ENCODE measurements around the gene SERPINB13.
"Not testable (repeated sequence)": the region's sequence is repeated elsewhere in the genome, so short reads cannot be mapped to it uniquely, and the experiment has no call there.

The SERPINB13 gene

DNA sequence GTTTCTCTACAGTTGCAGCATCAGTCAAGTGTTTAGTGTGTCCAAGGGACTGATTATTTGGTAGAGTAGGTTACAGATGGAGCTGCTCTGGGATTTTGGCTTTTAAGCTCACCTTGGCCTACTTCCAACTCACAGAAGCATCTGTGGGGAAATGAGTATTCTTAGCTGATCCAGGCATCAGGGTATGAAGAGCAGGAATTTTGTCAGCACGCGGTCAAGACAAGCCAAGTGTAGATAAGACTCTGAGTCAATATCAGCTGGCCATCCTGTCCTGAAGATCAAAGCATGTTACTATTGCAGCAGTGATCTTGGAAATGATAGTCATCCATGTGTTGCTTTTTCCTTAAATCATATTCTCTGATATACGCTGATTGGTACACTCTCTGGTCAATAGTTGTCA lies 32.5 kb downstream of the SERPINB13 start:
- Histone ChIP-seq H3K4me3 (ENCODE audit: low read depth, low read length) (no peak overlapping the region), H3K36me3 (ENCODE audit: control insufficient read depth, insufficient read depth, low read length) (no peaks in the 10 kb centered on the region), H3K27me3 (ENCODE audit: control insufficient read depth, insufficient read depth, low read length) (no peaks in the 10 kb centered on the region)

DNA sequence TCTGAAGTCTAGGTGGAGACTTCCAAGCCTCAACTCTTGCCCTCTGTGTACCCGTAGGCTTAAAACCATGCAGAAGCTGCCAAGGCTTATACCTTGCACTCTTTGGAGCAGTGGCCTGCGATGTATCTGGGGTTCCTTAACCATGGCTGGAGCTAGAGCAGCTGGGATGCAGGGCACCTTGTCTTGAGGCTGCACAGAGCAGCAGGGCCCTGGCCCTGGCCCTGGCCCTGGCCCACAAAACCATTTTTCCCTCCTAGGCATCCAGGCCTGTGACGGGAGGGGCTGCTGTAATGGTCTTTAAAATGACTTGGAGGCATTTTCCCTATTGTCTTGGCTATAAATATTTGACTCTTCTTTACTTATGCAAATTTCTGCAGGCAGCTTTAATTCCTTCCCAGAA lies 37.7 kb downstream of the SERPINB13 start:
- Histone ChIP-seq H3K4me3 (ENCODE audit: low read depth, low read length) (no peak overlapping the region), H3K36me3 (ENCODE audit: control insufficient read depth, insufficient read depth, low read length) (no peaks in the 10 kb centered on the region), H3K9ac (ENCODE audit: low read depth, low read length) (no peak overlapping the region), H3K27me3 (ENCODE audit: control insufficient read depth, insufficient read depth, low read length) (no peaks in the 10 kb centered on the region), H3K4me1 (ENCODE audit: control insufficient read depth, insufficient read depth, low read length) (no peaks in the 10 kb centered on the region), H3K9me3 (ENCODE audit: control insufficient read depth, insufficient read depth, low read length) (peaks cover 2% of the 10 kb centered on the region)

More for the DNA sequence above, 32.5 kb downstream of the SERPINB13 start:
- peaks cover 2% of the 10 kb centered on the region for H3K9me3 ChIP-seq (ENCODE audit: control insufficient read depth, insufficient read depth, low read length)
- H3K9ac ChIP-seq (ENCODE audit: low read depth, low read length): no peak overlapping the region
- H3K4me1 ChIP-seq (ENCODE audit: control insufficient read depth, insufficient read depth, low read length): peaks cover 5% of the 10 kb centered on the region

DNA sequence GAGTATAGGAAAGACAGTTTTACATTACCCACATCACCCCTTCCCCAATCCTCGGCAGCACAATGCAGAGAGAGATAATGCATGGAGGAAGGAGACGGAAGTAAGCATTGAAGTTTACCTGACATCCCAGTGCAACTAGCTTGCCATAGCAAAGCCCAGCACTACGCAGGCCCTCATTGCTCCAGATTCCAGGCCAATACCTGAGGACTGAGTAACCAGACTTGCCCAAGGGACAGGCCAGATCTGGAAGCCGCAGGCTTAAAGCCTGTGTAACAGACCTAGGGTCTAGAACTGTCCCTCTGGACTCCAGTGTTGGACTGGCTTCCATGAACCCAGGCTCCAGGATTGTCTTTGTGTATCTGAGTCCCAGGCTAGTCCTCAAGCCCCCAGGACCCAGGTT lies 39.3 kb downstream of the SERPINB13 start:
- Histone ChIP-seq H3K4me1 (ENCODE audit: control insufficient read depth, insufficient read depth, low read length) (no peaks in the 10 kb centered on the region), H3K27me3 (ENCODE audit: control insufficient read depth, insufficient read depth, low read length) (no peaks in the 10 kb centered on the region), H3K4me3 (ENCODE audit: low read depth, low read length) (no peak overlapping the region), H3K9ac (ENCODE audit: low read depth, low read length) (no peak overlapping the region), H3K36me3 (ENCODE audit: control insufficient read depth, insufficient read depth, low read length) (no peaks in the 10 kb centered on the region), H3K9me3 (ENCODE audit: control insufficient read depth, insufficient read depth, low read length) (peaks cover 2% of the 10 kb centered on the region)

DNA sequence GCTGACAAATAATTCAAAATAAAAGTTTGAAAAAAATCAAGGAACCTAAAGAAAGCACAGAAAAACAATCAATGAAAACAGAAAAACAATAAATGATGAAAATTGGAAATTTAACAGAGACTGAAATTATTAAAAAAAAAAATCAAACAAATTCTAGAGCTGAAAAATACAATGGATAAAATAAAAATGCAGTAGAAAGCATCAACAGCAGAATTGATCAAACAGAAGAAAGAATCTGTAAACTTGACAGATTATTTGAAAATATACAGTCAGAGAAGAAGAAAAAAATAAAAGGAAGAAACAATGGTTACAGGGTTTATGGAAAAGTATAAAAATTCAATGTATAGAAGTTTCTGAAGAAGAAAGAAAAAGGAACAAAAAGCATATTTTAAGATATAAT lies 40.7 kb downstream of the SERPINB13 start:
- no peak overlapping the region for H3K4me3 ChIP-seq (ENCODE audit: low read depth, low read length)
- H3K9ac ChIP-seq (ENCODE audit: low read depth, low read length): no peak overlapping the region
- peaks cover 2% of the 10 kb centered on the region for H3K9me3 ChIP-seq (ENCODE audit: control insufficient read depth, insufficient read depth, low read length)
- no peaks in the 10 kb centered on the region for H3K36me3 ChIP-seq (ENCODE audit: control insufficient read depth, insufficient read depth, low read length)
- no peaks in the 10 kb centered on the region for H3K27me3 ChIP-seq (ENCODE audit: control insufficient read depth, insufficient read depth, low read length)
- no peaks in the 10 kb centered on the region for H3K4me1 ChIP-seq (ENCODE audit: control insufficient read depth, insufficient read depth, low read length)

DNA sequence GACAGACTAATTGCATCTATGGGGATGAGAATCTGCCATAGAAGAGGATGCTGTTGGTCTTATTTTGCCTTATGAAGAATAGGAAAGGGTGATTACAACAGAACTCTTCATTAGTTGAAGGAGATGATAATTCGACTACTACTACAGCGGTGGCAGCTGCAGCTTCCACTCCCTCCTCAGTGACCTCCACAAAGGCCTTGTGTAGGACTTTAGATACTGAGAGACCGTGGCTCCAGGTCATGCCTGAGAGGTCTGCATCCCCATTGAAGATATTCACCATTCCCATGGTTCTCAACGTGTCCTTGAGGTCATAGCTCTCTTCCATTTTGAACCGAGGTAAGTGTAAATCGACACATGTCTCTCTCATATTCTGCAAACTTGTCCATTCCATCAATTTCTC lies 50.6 kb downstream of the SERPINB13 start:
- Histone ChIP-seq H3K4me1 (ENCODE audit: control insufficient read depth, insufficient read depth, low read length) (no peaks in the 10 kb centered on the region), H3K9me3 (ENCODE audit: control insufficient read depth, insufficient read depth, low read length) (no peaks in the 10 kb centered on the region), H3K4me3 (ENCODE audit: low read depth, low read length) (no peak overlapping the region), H3K36me3 (ENCODE audit: control insufficient read depth, insufficient read depth, low read length) (no peaks in the 10 kb centered on the region), H3K27me3 (ENCODE audit: control insufficient read depth, insufficient read depth, low read length) (no peaks in the 10 kb centered on the region), H3K9ac (ENCODE audit: low read depth, low read length) (no peak overlapping the region)

DNA sequence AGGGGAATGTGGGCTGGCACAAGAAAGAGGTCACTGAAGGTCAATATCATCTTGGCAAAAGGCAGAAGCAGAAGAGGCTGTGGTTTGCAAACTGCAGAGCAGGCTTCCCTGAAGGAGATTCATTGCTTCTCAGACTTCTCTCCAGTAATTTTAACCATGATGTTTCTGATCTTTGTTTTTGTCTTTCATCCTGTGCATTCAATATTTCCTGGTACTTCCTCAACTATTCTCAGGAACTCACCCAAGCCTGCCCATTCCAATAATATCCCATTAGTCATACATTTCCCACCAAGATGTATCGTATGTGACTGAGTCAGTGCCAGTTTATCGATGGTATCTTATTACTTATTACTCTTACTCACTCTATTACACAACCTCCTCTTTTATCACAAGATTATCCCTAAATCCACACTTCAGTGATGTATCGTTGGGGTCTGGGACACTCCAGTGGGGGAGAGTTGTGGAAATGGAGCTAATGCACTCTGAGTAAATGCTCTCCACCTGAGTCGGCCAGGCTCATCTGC lies 54.1 kb downstream of the SERPINB13 start:
- not testable (repeated sequence) for H3K4me1 ChIP-seq (ENCODE audit: control insufficient read depth, insufficient read depth, low read length); H3K27me3 ChIP-seq (ENCODE audit: control insufficient read depth, insufficient read depth, low read length); H3K36me3 ChIP-seq (ENCODE audit: control insufficient read depth, insufficient read depth, low read length); H3K9ac ChIP-seq (ENCODE audit: low read depth, low read length); H3K4me3 ChIP-seq (ENCODE audit: low read depth, low read length); H3K9me3 ChIP-seq (ENCODE audit: control insufficient read depth, insufficient read depth, low read length)

DNA sequence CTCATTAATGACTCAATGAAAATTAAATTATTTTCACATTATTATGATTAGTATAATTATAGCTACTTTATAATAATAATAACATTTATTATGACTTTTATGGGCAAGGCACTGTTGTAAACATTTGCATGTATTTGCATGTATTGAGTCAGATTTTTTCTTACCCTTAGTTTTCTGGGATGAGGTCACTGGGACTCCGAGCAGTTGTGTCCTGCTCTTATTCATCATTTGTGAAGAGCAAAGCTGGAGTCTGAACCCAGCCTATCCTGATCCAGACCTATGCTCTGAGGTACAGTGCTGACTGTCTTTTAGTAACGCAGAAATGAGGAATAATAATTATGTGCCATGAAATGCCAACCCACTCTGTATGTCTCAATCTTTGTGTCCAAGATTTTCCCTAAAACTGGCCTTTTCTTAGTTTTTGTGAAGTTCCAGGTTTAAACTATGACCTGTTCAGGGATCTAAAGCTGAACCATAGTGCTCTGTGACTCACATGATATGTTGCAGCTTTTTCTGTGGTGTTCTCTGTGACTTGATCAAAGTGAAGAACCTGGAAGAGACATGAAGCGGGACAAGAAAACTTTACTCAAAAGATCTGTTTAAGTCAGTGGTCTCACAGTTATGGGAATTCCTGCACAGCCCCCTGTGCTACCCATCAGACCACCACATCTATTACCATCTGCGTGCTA lies 55.7 kb downstream of the SERPINB13 start:
- not testable (repeated sequence) for H3K9ac ChIP-seq (ENCODE audit: low read depth, low read length); H3K27me3 ChIP-seq (ENCODE audit: control insufficient read depth, insufficient read depth, low read length); H3K9me3 ChIP-seq (ENCODE audit: control insufficient read depth, insufficient read depth, low read length); H3K36me3 ChIP-seq (ENCODE audit: control insufficient read depth, insufficient read depth, low read length); H3K4me3 ChIP-seq (ENCODE audit: low read depth, low read length); H3K4me1 ChIP-seq (ENCODE audit: control insufficient read depth, insufficient read depth, low read length)

DNA sequence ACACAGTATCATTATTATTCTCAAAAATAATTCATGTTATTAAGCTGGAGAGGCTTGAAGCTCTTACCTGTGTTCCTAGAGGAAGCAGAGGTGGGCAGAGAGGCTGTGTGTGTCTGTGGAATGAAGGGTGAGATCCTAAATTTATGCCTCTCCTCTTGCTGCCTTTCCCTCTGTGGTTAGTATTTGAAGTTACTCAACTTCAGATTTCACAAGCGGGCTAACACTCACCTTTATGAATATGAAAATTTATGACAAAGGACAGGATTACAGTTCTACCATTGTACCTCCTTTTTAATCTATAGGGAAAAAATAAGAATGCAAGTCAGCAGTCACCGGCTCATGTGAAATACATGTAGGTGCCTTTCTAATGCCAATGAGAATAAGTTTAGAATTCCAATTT lies 57.0 kb downstream of the SERPINB13 start, which contains the start of gene SERPINB4:
Gene SERPINB4 (minus strand): TSS at position 115 of the 400 bp plus-strand sequence. CDS start 679 bp downstream, outside the sequence.
- not testable (repeated sequence) for H3K9me3 ChIP-seq (ENCODE audit: control insufficient read depth, insufficient read depth, low read length); H3K9ac ChIP-seq (ENCODE audit: low read depth, low read length); H3K4me3 ChIP-seq (ENCODE audit: low read depth, low read length); H3K36me3 ChIP-seq (ENCODE audit: control insufficient read depth, insufficient read depth, low read length); H3K27me3 ChIP-seq (ENCODE audit: control insufficient read depth, insufficient read depth, low read length); H3K4me1 ChIP-seq (ENCODE audit: control insufficient read depth, insufficient read depth, low read length)

DNA sequence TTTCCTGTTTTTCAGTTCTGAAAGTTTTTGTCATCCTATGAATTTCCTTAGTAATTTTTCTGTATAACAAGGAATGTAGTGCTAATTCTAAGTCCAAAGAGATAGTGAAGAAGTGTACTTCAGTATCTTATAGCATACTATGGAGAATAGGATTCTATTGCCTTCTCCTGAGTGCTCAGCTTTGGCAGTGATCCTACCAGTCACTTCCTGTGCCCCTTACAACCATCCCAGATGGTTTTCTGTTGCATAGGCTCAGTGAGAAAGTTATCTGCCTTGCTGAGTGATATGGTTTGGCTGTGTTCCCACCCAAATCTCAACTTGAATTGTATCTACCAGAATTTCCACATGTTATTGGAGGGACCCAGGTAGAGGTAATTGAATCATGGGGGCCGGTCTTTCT lies 57.6 kb downstream of the SERPINB13 start:
- H3K9me3 ChIP-seq (ENCODE audit: control insufficient read depth, insufficient read depth, low read length); H3K27me3 ChIP-seq (ENCODE audit: control insufficient read depth, insufficient read depth, low read length); H3K4me3 ChIP-seq (ENCODE audit: low read depth, low read length); H3K4me1 ChIP-seq (ENCODE audit: control insufficient read depth, insufficient read depth, low read length); H3K9ac ChIP-seq (ENCODE audit: low read depth, low read length); H3K36me3 ChIP-seq (ENCODE audit: control insufficient read depth, insufficient read depth, low read length): not testable (repeated sequence)

DNA sequence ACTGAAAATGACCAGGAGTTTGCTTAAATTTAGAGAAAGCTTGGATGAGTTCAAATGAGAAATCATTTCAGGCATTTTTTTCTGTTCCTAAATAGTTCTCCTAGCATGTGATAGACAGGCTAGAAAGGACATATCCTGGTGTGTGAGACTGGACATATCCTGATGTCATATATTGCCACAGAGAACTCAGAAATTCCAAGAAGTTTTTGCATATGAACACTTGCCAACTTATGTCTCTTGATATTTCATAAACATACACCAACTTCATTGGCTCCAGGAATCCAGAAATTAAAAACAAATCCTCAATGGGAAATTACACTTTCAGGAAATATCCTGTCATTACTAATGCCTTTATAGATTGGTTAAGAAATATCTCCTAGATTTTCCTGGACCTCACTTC lies 59.8 kb downstream of the SERPINB13 start:
- H3K9me3 ChIP-seq (ENCODE audit: control insufficient read depth, insufficient read depth, low read length): no peaks in the 10 kb centered on the region
- H3K4me3 ChIP-seq (ENCODE audit: low read depth, low read length): no peak overlapping the region
- no peaks in the 10 kb centered on the region for H3K27me3 ChIP-seq (ENCODE audit: control insufficient read depth, insufficient read depth, low read length)
- no peaks in the 10 kb centered on the region for H3K4me1 ChIP-seq (ENCODE audit: control insufficient read depth, insufficient read depth, low read length)
- H3K9ac ChIP-seq (ENCODE audit: low read depth, low read length): no peak overlapping the region
- H3K36me3 ChIP-seq (ENCODE audit: control insufficient read depth, insufficient read depth, low read length): no peaks in the 10 kb centered on the region

DNA sequence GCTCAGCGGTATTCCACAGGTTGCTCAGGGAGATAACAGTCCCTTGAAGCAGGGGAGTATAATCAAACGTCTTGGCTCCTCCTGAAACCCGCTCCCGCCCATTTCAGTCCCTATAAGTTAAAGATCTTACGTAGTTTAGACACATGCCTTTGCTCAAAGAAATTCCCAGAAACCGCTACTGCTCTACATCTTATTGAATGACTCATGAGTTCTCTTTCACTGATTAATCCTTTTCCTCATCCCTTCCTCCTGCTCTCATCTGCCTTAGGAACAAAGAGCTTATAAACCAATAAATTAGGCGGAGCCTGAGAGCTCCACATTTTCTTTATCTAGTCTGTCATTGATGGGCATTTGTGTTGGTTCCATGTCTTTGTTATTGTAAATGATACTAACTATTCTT lies 61.1 kb downstream of the SERPINB13 start:
- no peaks in the 10 kb centered on the region for H3K4me1 ChIP-seq (ENCODE audit: control insufficient read depth, insufficient read depth, low read length)
- no peaks in the 10 kb centered on the region for H3K36me3 ChIP-seq (ENCODE audit: control insufficient read depth, insufficient read depth, low read length)
- no peaks in the 10 kb centered on the region for H3K9me3 ChIP-seq (ENCODE audit: control insufficient read depth, insufficient read depth, low read length)
- H3K27me3 ChIP-seq (ENCODE audit: control insufficient read depth, insufficient read depth, low read length): no peaks in the 10 kb centered on the region
- H3K4me3 ChIP-seq (ENCODE audit: low read depth, low read length): no peak overlapping the region
- H3K9ac ChIP-seq (ENCODE audit: low read depth, low read length): no peak overlapping the region
